ENCODE data around the gene NPIPB6. TPM values are rescaled to one million over a fixed set of nuclear protein-coding genes. Genes with fewer than 3 reads are reported as not detected.

The NPIPB6 gene
- total RNA-seq, 1 donor from 2014 or later: 5.7 TPM

DNA sequence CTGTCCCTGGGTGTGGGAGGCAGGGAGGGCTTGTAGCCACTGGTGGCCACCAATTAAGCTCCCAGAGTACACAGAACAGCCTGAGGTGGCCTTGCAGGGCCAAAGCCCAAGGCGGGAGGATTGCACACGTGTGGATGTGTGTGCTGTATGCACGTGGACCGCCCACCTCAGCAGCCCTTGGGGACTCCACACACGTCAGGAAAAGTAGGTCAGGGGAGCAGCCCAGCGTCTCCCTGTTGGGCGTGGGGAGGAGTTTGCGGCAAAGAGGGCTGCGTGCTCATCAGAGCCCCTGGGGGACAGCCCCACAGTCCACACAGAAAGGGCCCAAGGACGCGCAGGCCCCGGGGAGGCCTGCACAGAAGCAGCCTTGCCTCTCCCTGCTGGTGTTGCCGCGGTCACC, 51.4 kb downstream of the NPIPB6 start:
- TF ChIP-seq, protein P1, sequence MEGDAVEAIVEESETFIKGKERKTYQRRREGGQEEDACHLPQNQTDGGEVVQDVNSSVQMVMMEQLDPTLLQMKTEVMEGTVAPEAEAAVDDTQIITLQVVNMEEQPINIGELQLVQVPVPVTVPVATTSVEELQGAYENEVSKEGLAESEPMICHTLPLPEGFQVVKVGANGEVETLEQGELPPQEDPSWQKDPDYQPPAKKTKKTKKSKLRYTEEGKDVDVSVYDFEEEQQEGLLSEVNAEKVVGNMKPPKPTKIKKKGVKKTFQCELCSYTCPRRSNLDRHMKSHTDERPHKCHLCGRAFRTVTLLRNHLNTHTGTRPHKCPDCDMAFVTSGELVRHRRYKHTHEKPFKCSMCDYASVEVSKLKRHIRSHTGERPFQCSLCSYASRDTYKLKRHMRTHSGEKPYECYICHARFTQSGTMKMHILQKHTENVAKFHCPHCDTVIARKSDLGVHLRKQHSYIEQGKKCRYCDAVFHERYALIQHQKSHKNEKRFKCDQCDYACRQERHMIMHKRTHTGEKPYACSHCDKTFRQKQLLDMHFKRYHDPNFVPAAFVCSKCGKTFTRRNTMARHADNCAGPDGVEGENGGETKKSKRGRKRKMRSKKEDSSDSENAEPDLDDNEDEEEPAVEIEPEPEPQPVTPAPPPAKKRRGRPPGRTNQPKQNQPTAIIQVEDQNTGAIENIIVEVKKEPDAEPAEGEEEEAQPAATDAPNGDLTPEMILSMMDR (IDR thresholded peaks at IDR 0.05; ENCODE audit: unreplicated experiment): no peak
- peaks cover 17% of the 10 kb centered on the region for H3K36me3 Mint-ChIP-seq (ENCODE audit: insufficient read depth)
- H3K9me3 Mint-ChIP-seq (ENCODE audit: low read depth): no peaks in the 10 kb centered on the region
- H3K27ac Mint-ChIP-seq: peak overlapping the region; percentile 7
- no peaks in the 10 kb centered on the region for H3K4me1 Mint-ChIP-seq (ENCODE audit: low read depth)
- H3K4me3 Mint-ChIP-seq (ENCODE audit: low read depth): no peak overlapping the region
- H3K27me3 Mint-ChIP-seq: no peaks in the 10 kb centered on the region
- DNase-seq (ENCODE audit: low spot score, unreplicated experiment): no peak

DNA sequence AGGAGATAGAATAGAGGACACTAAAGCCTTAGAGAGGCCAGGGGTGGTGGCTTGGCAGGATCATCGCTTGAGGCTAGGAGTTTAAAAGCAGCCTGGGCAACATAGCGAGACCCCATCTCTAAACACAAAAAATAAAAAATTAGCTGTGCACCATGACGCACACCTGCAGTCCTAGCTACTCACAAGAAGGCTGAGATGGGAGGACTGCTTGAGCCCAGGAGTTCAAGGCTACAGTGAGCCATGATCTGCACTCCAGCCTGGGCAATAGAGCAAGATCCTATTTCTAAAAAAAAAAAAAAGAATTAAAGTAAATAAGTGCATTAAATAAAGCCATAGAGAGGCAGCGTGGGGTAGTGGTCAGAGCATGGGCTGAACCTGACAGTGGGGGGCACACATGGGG, 51.9 kb downstream of the NPIPB6 start:
- TF ChIP-seq, protein P1 (IDR thresholded peaks at IDR 0.05; ENCODE audit: unreplicated experiment): no peak
- Mint-ChIP-seq H3K27me3 (no peaks in the 10 kb centered on the region), H3K36me3 (ENCODE audit: insufficient read depth) (peaks cover 17% of the 10 kb centered on the region), H3K4me3 (ENCODE audit: low read depth) (no peak overlapping the region), H3K4me1 (ENCODE audit: low read depth) (no peaks in the 10 kb centered on the region), H3K27ac (peak overlapping the region; percentile 91), H3K9me3 (ENCODE audit: low read depth) (no peaks in the 10 kb centered on the region)
- DNase-seq (ENCODE audit: low spot score, unreplicated experiment): no peak

DNA sequence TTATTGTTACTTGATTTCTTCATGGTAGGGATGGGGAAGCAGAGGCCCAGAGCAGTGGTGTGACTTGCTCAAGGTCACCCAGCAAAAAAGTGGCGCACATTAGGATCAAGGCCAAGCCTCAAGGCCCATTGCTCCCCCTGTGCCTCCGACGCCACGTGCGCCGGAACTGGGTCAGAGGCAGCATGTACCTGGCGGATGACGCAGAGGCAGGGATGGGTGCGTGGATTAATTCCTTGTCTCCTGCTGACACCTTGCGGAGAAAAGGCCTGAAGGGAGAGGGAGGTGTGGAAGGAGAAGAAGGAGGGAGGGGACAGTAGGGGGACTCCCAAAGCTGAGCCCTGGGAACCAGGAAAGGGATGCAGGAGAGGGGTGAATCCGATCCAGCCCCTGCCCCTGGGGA, 52.5 kb downstream of the NPIPB6 start:
- Mint-ChIP-seq H3K27ac (peak overlapping the region; percentile 91), H3K4me3 (ENCODE audit: low read depth) (no peak overlapping the region), H3K36me3 (ENCODE audit: insufficient read depth) (peaks cover 17% of the 10 kb centered on the region), H3K9me3 (ENCODE audit: low read depth) (no peaks in the 10 kb centered on the region), H3K27me3 (no peaks in the 10 kb centered on the region), H3K4me1 (ENCODE audit: low read depth) (no peaks in the 10 kb centered on the region)
- no peak for DNase-seq (ENCODE audit: low spot score, unreplicated experiment)
- TF ChIP-seq, protein P1 (IDR thresholded peaks at IDR 0.05; ENCODE audit: unreplicated experiment): no peak

DNA sequence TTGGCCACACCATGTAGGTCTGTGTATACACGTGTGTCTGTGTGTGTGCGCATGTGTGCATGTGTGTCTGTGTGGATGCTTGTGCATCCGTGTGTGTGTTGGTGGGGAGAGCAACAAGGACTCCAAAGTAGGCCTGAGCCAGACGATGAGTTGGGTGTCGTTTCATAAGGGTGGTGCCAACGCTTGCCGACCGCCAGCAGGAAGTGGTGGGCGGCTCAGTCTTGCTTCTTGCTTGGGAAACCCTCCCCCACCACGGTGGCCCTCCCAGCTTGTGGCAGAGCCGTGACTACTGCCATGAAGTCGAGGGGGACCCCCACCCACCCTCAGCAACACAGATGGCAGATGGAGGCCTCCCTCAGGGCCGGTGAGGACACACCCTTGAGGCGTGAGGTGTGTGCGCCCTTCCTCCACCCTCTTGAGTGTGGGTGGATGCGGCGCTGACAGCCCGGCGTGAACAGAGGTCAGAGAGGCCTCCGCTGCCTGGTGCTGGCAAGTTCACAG, 53.4 kb downstream of the NPIPB6 start:
- Mint-ChIP-seq H3K27me3 (no peaks in the 10 kb centered on the region), H3K4me3 (ENCODE audit: low read depth) (no peak overlapping the region), H3K27ac (no peak overlapping the region), H3K9me3 (ENCODE audit: low read depth) (no peaks in the 10 kb centered on the region), H3K4me1 (ENCODE audit: low read depth) (no peaks in the 10 kb centered on the region), H3K36me3 (ENCODE audit: insufficient read depth) (peaks cover 18% of the 10 kb centered on the region)
- no peak for DNase-seq (ENCODE audit: low spot score, unreplicated experiment)
- TF ChIP-seq, protein P1 (IDR thresholded peaks at IDR 0.05; ENCODE audit: unreplicated experiment): no peak

DNA sequence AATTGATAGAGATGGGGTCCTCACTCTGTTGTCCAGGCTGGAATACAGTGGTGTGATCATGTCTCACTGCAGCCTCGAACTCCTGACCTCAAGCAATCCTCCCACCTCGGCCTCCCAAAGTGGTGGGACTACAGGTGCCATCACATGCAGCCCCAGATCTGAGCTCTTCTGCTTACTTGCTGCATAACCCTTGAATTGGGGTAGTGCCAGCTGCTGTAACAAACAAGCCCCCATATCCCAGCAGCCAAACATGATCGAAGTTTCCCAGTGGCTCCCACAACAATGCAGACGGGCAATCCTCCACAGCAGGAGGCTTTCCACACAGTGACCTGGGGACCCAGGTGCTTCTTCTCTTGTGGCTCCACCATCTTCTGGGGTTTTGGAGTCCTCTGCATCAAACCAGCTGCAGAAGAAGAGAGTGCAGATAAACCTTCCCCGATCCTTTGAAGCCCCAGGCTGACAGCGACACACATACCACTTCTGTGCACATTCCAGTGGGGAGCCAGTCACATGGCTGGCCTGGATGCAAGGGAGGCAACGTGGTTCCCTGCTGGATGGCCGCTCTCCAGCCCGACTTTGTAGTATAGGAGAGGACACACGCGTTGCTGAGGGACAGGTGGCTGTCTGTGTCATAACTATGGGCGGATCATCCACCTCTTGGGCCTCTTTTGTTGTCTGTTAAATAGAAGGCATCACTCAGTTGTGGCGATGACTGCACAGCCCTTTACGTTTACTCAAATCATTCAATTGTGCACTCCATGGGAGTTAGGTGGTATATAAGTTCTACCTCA, 54.3 kb downstream of the NPIPB6 start:
- no peak for DNase-seq (ENCODE audit: low spot score, unreplicated experiment)
- H3K9me3 Mint-ChIP-seq (ENCODE audit: low read depth): no peaks in the 10 kb centered on the region
- H3K4me3 Mint-ChIP-seq (ENCODE audit: low read depth): no peak overlapping the region
- H3K27me3 Mint-ChIP-seq: no peaks in the 10 kb centered on the region
- H3K36me3 Mint-ChIP-seq (ENCODE audit: insufficient read depth): peaks cover 22% of the 10 kb centered on the region
- H3K27ac Mint-ChIP-seq: peak overlapping the region; percentile 37
- TF ChIP-seq, protein P1 (IDR thresholded peaks at IDR 0.05; ENCODE audit: unreplicated experiment): no peak
- no peaks in the 10 kb centered on the region for H3K4me1 Mint-ChIP-seq (ENCODE audit: low read depth)
